CD4-positive, alpha-beta T cell treated with Interleukin-17A for 1 hour (primary cell): ENCODE data around the gene CAMTA1.

Experiments used
- DNase-seq: peaks from one replicate; pipeline ENCODE4 v3.0.0-alpha.2; 2020

The CAMTA1 gene

DNA sequence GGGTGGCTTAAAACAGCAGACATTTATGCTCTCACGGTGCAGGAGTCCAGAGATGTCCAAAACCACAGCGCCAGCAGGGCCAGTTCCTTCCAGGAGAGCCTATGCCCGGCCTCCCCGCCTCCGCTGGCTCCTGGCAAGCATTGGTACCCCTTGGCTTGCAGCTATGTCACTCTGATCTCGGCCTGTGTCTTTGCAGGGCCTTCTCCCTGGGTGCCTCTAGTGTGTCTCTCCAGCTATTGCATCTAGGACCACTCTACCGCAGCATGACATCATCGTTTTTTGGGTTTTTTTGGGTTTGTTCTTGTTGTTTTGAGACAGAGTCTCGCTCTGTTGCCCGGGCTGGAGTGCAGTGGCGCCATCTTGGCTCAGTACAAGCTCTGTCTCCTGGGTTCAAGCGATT, 788.2 kb downstream of the CAMTA1 start:
- no peak for DNase-seq

- DNase-seq, result no peak
Measured at GRCh38 chr1:7574121-7575040, 789.1 kb downstream of the CAMTA1 start.

DNA sequence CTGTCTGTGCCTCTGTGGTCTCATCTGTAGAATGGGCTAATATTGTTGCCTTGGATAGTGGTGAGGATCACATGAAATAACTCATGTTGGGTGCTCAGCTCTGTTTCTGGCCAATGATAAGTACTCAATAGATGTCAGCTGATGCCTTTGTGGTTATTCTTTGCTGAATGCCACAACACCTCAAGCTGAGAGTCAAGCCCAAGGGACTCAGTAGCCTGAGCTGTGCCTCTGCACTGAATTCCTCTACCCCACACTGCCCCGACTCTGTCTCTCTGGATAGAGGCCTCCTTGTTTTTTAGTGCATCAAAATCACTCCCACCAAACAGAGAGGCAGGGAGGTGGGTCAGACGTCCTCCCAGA, 789.8 kb downstream of the CAMTA1 start:
- DNase-seq, result no peak

DNA sequence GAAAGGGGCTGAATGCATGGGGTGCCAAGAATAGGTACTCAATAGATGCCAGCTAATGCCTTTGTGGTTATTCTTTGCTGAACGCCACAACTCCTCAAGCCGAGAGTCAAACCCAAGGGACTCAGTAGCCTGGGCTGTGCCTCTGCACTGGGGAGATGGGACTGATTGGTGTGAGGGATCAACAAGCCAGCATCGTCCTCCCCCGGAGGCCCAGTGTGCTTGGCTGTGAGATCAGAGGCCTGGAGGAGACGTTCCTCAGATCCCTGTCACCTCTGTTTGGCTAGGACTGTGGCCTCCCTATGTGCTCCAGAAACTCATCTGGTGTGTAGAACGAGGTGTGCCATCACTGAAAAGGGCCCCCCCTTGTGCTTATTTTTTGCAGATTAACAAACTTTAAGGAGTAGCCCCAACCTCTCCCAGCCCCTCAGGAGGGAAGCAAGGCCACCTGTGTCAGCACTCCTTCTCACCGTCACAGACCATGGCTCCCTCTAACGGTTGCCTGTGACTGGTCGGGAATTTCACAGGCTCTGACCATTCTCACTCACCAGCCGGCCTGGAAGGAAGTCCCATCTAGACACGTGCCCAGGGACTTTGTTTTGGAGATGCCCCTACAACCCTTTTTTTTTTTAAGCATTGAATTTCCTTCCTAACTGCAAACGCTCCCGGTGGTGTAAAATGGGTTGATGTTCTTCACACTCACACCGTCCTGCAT, 791.8 kb downstream of the CAMTA1 start:
- DNase-seq, result no peak

- DNase-seq, result no peak
Measured at GRCh38 chr1:7578206-7578605, 793.0 kb downstream of the CAMTA1 start.

- DNase-seq, result no peak
Measured at GRCh38 chr1:7579016-7579415, 793.8 kb downstream of the CAMTA1 start.

- no peak for DNase-seq
Measured at GRCh38 chr1:7579831-7580804, 794.9 kb downstream of the CAMTA1 start.

GRCh38 chr1:7580923-7581753, 795.9 kb downstream of the CAMTA1 start:
- DNase-seq, result no peak

DNA sequence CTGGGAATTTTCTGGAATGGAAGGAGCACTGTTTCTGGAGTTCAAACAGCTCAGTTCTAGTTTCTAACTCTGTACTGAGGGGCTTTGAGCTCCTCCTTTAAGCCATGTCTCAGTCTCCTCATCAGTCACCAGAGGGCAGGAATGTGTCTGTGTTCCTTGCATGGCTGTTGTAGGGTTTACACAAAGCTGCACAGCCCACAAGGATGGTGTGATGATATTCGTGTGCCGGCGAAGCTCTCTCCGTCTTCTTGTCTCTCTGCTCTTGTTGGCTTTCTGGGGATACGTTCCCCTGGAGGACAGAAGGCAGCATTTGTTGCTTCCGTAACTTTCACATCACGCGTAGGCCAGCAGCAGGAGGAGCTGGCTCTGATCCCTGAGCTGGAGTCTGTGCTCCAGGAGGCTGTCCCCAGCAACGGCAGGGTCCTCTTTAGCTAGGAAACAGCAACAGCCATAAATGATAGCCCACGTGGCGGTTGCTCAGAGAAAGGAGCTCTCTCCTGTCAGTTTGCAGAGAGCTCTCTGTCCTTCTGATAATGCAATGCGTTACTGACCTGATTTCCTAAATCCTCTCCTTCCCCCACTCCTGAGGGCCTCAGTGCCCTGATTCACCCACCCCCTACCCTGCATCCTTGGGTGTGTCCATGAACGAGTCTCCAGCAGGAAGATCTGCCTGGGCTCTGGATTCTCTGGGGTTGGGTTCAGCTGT, 796.7 kb downstream of the CAMTA1 start:
- DNase-seq, result no peak

- no peak for DNase-seq
Measured at GRCh38 chr1:7582460-7582972, 797.3 kb downstream of the CAMTA1 start.

GRCh38 chr1:7583291-7584096, 798.2 kb downstream of the CAMTA1 start:
- no peak for DNase-seq

GRCh38 chr1:7584157-7584556, 798.9 kb downstream of the CAMTA1 start:
- no peak for DNase-seq

DNA sequence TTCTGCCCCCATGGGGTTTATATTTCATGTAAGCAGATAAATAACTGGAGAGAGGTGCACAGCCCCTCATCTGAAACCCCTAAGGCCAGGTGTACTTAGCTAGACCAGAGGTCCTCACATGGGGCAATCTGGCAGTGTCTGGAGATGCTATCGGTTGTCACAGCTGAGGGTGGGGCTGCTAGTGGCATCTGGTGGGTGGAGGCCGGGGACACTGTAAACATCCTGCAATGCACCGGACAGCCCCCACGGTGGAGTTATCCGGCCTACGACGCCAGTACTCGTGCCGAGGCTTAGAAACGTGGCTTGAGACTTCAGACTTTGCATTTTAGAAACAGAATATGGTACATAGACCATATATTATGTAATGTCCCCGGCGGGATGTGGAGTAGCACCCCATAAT, 799.4 kb downstream of the CAMTA1 start:
- no peak for DNase-seq

GRCh38 chr1:7585216-7585907, 800.1 kb downstream of the CAMTA1 start:
- no peak for DNase-seq

- DNase-seq, result no peak
Measured at GRCh38 chr1:7586031-7586941, 801.0 kb downstream of the CAMTA1 start.

- DNase-seq, result no peak
Measured at GRCh38 chr1:7587108-7587772, 802.0 kb downstream of the CAMTA1 start.

DNA sequence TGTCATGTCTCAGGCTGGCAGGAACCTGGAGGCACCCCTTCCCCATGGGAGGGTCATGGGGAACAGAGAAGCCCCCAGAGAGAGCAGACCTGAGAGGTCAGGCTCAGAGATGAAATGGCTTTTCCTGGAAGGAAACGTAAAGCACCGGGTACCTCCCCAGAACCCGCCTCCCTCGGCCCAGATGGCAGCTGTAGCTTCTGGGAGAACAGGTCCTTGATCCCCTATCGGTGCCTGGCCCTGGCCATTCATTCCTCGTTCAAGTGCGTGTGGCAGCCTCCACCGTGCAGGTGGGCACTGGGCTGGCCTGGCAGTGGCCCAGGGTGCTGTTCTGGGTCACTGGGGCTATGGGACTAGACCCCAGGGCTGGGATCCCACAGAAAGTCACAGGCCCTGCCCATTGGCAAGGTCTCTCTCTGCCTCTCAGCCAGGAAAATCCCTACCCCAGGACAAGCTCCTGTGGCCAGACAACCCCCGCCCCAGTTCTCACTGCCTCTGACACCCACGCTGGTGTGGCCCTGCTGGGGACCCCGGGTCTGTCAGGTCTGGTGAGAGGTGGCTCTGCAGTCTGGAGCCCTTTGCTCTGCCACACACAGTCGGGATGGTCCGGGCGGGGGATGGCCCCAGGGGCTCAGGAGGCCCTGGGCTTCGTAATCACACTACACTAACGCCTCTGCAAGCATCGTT, 802.7 kb downstream of the CAMTA1 start:
- no peak for DNase-seq
